IMR-90 (cell line): ENCODE data around the gene PIK3R5. TPM values are rescaled to one million over a fixed set of nuclear protein-coding genes. Genes with fewer than 3 reads are reported as not detected.

Source experiments
- ATAC-seq: fragments of 200-7000 bp; cut with Tn5 transposase; 2 replicates; pipeline ENCODE4 v1.9.1; 2020; ENCODE audit warnings: low read depth, mild to moderate bottlenecking, moderate library complexity
- BruUV-seq: library from RNA; stranded (reverse); fragments of 400-500 nt; replicated peaks from 2 replicates; lab custom pipeline; 2021; lab: Mats Ljungman, UMichigan
- CTCF ChIA-PET: fragments of 300-600 bp; formaldehyde crosslinking; extraction: SDS; loops from one replicate; lab custom pipeline; 2021; ENCODE audit warnings: antibody characterized with exemption; lab: Yijun Ruan, JAX
- POLR2A ChIA-PET: fragments of 300-600 bp; sonication (Branson Sonifier 250); formaldehyde crosslinking; loops from one replicate; lab custom pipeline; 2022; ENCODE audit warnings: antibody characterized with exemption; ENCODE audit not compliant: unreplicated experiment; lab: Charles Lee
- DNase-seq: peaks from one replicate; pipeline ENCODE4 v3.0.0; 2013
- H2AFZ ChIP-seq: replicated peaks from 2 replicates; pipeline ENCODE3; 2013; ENCODE audit warnings: low read length, mild to moderate bottlenecking; ENCODE audit not compliant: poor library complexity
- H2AK5ac ChIP-seq: 2 replicates; pipeline ENCODE4 v1.6.1; 2013; ENCODE audit warnings: low read depth, low read length, inconsistent platforms
- H2AK9ac ChIP-seq: replicated peaks from 2 replicates; pipeline ENCODE3; 2013; ENCODE audit warnings: mild to moderate bottlenecking, low read depth, low read length, moderate library complexity; ENCODE audit not compliant: poor library complexity
- H2BK120ac ChIP-seq: 2 replicates; pipeline ENCODE4 v1.6.1; 2013; ENCODE audit warnings: low read depth, low read length, inconsistent platforms
- H2BK15ac ChIP-seq: 3 replicates; pipeline ENCODE4 v1.6.1; 2013; ENCODE audit warnings: low read depth, low read length, inconsistent platforms
- H2BK20ac ChIP-seq: 2 replicates; pipeline ENCODE4 v1.6.1; 2013; ENCODE audit warnings: low read depth, mild to moderate bottlenecking, inconsistent platforms, low read length, moderate library complexity
- H2BK5ac ChIP-seq: 2 replicates; pipeline ENCODE4 v1.6.1; 2013; ENCODE audit warnings: mild to moderate bottlenecking, low read depth, low read length, inconsistent platforms; ENCODE audit not compliant: poor library complexity, severe bottlenecking
- H3K14ac ChIP-seq: replicated peaks from 2 replicates; pipeline ENCODE4 v1.6.1; 2013; ENCODE audit warnings: low read depth, low read length, inconsistent platforms
- H3K18ac ChIP-seq: 2 replicates; pipeline ENCODE4 v1.6.1; 2013; ENCODE audit warnings: low read depth, low read length, control low read depth
- H3K23ac ChIP-seq: 2 replicates; pipeline ENCODE4 v1.6.1; 2013; ENCODE audit warnings: low read depth, low read length, inconsistent platforms
- H3K27ac ChIP-seq: 2 replicates; pipeline ENCODE4 v1.5.1; 2013; ENCODE audit warnings: mild to moderate bottlenecking, control low read depth, low read length; ENCODE audit not compliant: insufficient read depth
- H3K27me3 ChIP-seq: 2 replicates; pipeline ENCODE4 v1.6.1; 2013; ENCODE audit warnings: low read length; ENCODE audit not compliant: control insufficient read depth, insufficient read depth
- H3K36me3 ChIP-seq: 2 replicates; pipeline ENCODE4 v1.6.1; 2013; ENCODE audit warnings: low read length, mixed read lengths; ENCODE audit not compliant: control insufficient read depth, insufficient read depth
- H3K4ac ChIP-seq: 2 replicates; pipeline ENCODE4 v1.6.1; 2013; ENCODE audit warnings: low read depth, low read length, inconsistent platforms
- H3K4me1 ChIP-seq: 2 replicates; pipeline ENCODE4 v1.6.1; 2013; ENCODE audit warnings: low read length, mixed read lengths; ENCODE audit not compliant: control insufficient read depth, insufficient read depth
- H3K4me2 ChIP-seq: 2 replicates; pipeline ENCODE4 v1.6.1; 2013; ENCODE audit warnings: low read depth, mild to moderate bottlenecking, control low read depth, low read length, moderate library complexity
- H3K4me3 ChIP-seq: 2 replicates; pipeline ENCODE4 v1.5.1; 2013; ENCODE audit warnings: low read depth, mild to moderate bottlenecking, control low read depth, low read length, moderate library complexity; ENCODE audit not compliant: insufficient read depth
- H3K56ac ChIP-seq: 2 replicates; pipeline ENCODE4 v1.6.1; 2013; ENCODE audit warnings: low read length, inconsistent platforms; ENCODE audit not compliant: insufficient read depth; ENCODE audit errors: extremely low read depth
- H3K79me1 ChIP-seq, 2 experiments: 2 replicates each; pipeline ENCODE4 v1.6.1; 2013; ENCODE audit warnings: low read length in 2 of 2, inconsistent platforms in 1 of 2, low read depth in 1 of 2
- H3K9ac ChIP-seq: 2 replicates; pipeline ENCODE4 v1.6.1; 2013; ENCODE audit warnings: low read depth, low read length, control low read depth
- H3K9me1 ChIP-seq: 2 replicates; pipeline ENCODE4 v1.6.1; 2013; ENCODE audit warnings: low read length, inconsistent platforms; ENCODE audit not compliant: insufficient read depth
- H3K9me3 ChIP-seq: 2 replicates; pipeline ENCODE4 v1.6.1; 2013; ENCODE audit warnings: low read length; ENCODE audit not compliant: control insufficient read depth, insufficient read depth
- H4K20me1 ChIP-seq: 2 replicates; pipeline ENCODE4 v1.6.1; 2013; ENCODE audit warnings: low read length, inconsistent platforms; ENCODE audit not compliant: insufficient read depth
- H4K5ac ChIP-seq: 2 replicates; pipeline ENCODE4 v1.6.1; 2013; ENCODE audit warnings: mild to moderate bottlenecking, low read depth, low read length, control low read depth
- H4K8ac ChIP-seq, 2 experiments: 2 replicates each; pipeline ENCODE4 v1.6.1; 2013; ENCODE audit warnings: low read depth in 2 of 2, low read length in 2 of 2, control low read depth in 1 of 2, inconsistent platforms in 1 of 2
- H4K91ac ChIP-seq: 2 replicates; pipeline ENCODE4 v1.6.1; 2013; ENCODE audit warnings: low read depth, low read length, inconsistent platforms; ENCODE audit not compliant: insufficient read depth
- BHLHE40 ChIP-seq: fragments of 150-350 bp; IDR thresholded peaks from 2 replicates; pipeline ENCODE4 v1.6.1; 2016; ENCODE audit warnings: mild to moderate bottlenecking, low read depth, low read length
- CEBPB ChIP-seq: IDR thresholded peaks from 2 replicates; pipeline ENCODE4 v1.6.1; 2012; ENCODE audit warnings: low read depth, low read length, improper control_type of control experiment
- CHD1 ChIP-seq: IDR thresholded peaks from 2 replicates; pipeline ENCODE4 v1.6.1; 2012; ENCODE audit warnings: low read depth, low read length, improper control_type of control experiment
- FOS ChIP-seq: fragments of 150-350 bp; IDR thresholded peaks from 2 replicates; pipeline ENCODE4 v1.6.1; 2016; ENCODE audit warnings: low read depth, low read length
- MAFK ChIP-seq: IDR thresholded peaks from 2 replicates; pipeline ENCODE4 v1.6.1; 2012; ENCODE audit warnings: low read depth, low read length, improper control_type of control experiment
- MAZ ChIP-seq: IDR thresholded peaks from 2 replicates; pipeline ENCODE4 v1.6.1; 2012; ENCODE audit warnings: low read depth, mild to moderate bottlenecking, low read length, improper control_type of control experiment, moderate library complexity, borderline replicate concordance
- MXI1 ChIP-seq: IDR thresholded peaks from 2 replicates; pipeline ENCODE4 v1.6.1; 2012; ENCODE audit warnings: low read depth, mild to moderate bottlenecking, low read length, moderate library complexity, borderline replicate concordance
- NFE2L2 ChIP-seq: fragments of 150-350 bp; IDR thresholded peaks from 2 replicates; pipeline ENCODE4 v1.6.1; 2016; ENCODE audit warnings: low read depth, mild to moderate bottlenecking, low read length
- POLR2A ChIP-seq: IDR thresholded peaks from 2 replicates; pipeline ENCODE4 v1.6.1; 2012; ENCODE audit warnings: mild to moderate bottlenecking, low read depth, low read length
- RAD21 ChIP-seq: IDR thresholded peaks from 2 replicates; pipeline ENCODE4 v1.6.1; 2012; ENCODE audit warnings: low read length, improper control_type of control experiment
- RCOR1 ChIP-seq: IDR thresholded peaks from 2 replicates; pipeline ENCODE4 v1.6.1; 2012; ENCODE audit warnings: mild to moderate bottlenecking, low read length, improper control_type of control experiment; ENCODE audit not compliant: insufficient replicate concordance
- RFX5 ChIP-seq: IDR thresholded peaks from 2 replicates; pipeline ENCODE4 v1.8.0; 2012; ENCODE audit warnings: low read depth, mild to moderate bottlenecking, low read length, moderate library complexity
- SMC3 ChIP-seq: fragments of 150-350 bp; IDR thresholded peaks from 2 replicates; pipeline ENCODE4 v1.6.1; 2016; ENCODE audit warnings: low read depth, mild to moderate bottlenecking, antibody characterized with exemption, low read length, moderate library complexity
- WGBS, 2 experiments: methylation state at CpG; one replicate each; pipeline versions ENCODE4 v1.1.5 to v1.1.7; 2013; ENCODE audit warnings: missing lambda C conversion rate in 2 of 2; ENCODE audit not compliant: insufficient read length in 1 of 2; ENCODE audit errors: extremely low coverage in 2 of 2; 5-methylcytosine and 5-hydroxymethylcytosine counted together
- dilution Hi-C: fragments of 300-500 bp; cut with HindIII; formaldehyde crosslinking; loops from one replicate; pipeline ENCODE4 v1.14.3; 2018; ENCODE audit warnings: low sequenced_read_pairs; ENCODE audit not compliant: unreplicated experiment
- in situ Hi-C: fragments of 300-500 bp; cut with MboI; formaldehyde crosslinking; loops from 3 replicates; pipeline ENCODE4 v1.14.3; 2019; ENCODE audit warnings: low sequenced_read_pairs, inconsistent platforms, mixed read lengths
- intact Hi-C: fragments of 100-400 bp; cut with micrococcal nuclease; formaldehyde crosslinking; loops from 2 replicates; pipeline ENCODE4 v1.10.0; 2022
- polyA plus RNA-seq, 3 experiments: library from polyadenylated mRNA; depleted of rRNA; stranded (reverse); fragments of >200 nt; gene quantifications; 2 replicates each; pipeline ENCODE4 v1.2.3, GENCODE V29; 2012; ENCODE audit warnings: low replicate concordance in 1 of 3
- total RNA-seq: library from RNA; depleted of rRNA; stranded (reverse); fragments of >200 nt; gene quantifications from 2 replicates; pipeline ENCODE4 v1.2.3, GENCODE V29; 2012
- TF ChIP-seq, protein P1 (sequence below): fragments of 150-350 bp; IDR thresholded peaks from 2 replicates; pipeline ENCODE4 v1.6.1; 2017; ENCODE audit warnings: mild to moderate bottlenecking, antibody characterized with exemption, low read length, low read depth
- TF ChIP-seq, protein P2 (sequence below): conservative IDR thresholded peaks from 2 replicates; pipeline ENCODE4 v1.5.1; 2012; ENCODE audit warnings: mild to moderate bottlenecking, low read depth, low read length, improper control_type of control experiment
- TF ChIP-seq, protein P3 (sequence below): fragments of 150-350 bp; IDR thresholded peaks from 2 replicates; pipeline ENCODE4 v1.6.1; 2016; ENCODE audit warnings: low read depth, mild to moderate bottlenecking, low read length, moderate library complexity, borderline replicate concordance

The PIK3R5 gene
- total and polyA plus RNA-seq, 2 of the 4 experiments (the other 2 are of a cell fraction): not detected

DNA sequence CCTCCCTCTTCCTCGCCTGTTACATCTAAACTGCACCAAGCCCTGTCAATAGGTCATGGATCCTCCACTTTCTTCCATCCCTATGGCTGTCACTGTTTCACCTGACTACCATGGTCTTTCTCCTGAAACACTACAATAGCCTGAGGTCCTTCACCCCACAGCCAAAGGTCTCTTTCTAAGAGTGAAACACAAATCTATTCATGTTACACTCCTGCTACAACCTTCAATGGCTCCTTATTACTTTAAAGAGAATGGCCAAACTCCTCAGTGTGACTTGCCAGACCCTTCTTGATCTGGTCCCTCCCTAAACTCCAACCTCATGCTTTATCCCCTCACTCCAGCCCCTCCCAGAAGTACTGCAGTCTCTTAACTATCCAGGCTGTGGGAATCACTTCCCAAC lies 97.4 kb downstream of the PIK3R5 start:
- Histone ChIP-seq H4K20me1 (no peaks in the 10 kb centered on the region), H3K14ac (no peak overlapping the region), H3K56ac (no peak overlapping the region), H2BK120ac (no peak overlapping the region), H3K4me2 (no peak overlapping the region), H3K4me3 (no peak overlapping the region), H2AFZ (no peak overlapping the region), H3K36me3 (no peaks in the 10 kb centered on the region), H4K5ac (no peak overlapping the region), H4K91ac (no peak overlapping the region), H3K79me1 (no peaks in the 10 kb centered on the region), H3K4ac (no peak overlapping the region), H2BK20ac (no peak overlapping the region), H3K18ac (no peak overlapping the region), H3K23ac (no peak overlapping the region), H3K27me3 (peaks cover 3% of the 10 kb centered on the region; the same call in 1 of the 2 replicates), H2BK5ac (no peak overlapping the region), H2AK5ac (no peak overlapping the region), H3K4me1 (no peaks in the 10 kb centered on the region), H3K9ac (no peak overlapping the region), H4K8ac (no peak overlapping the region), H3K9me1 (no peaks in the 10 kb centered on the region), H2AK9ac (no peak overlapping the region), H2BK15ac (no peak overlapping the region), H3K27ac (no peak overlapping the region), H3K9me3 (no peaks in the 10 kb centered on the region)
- dilution Hi-C loops: no loop called here
- ATAC-seq: no peak
- no peak for TF ChIP-seq RFX5
- TF ChIP-seq, protein P1, sequence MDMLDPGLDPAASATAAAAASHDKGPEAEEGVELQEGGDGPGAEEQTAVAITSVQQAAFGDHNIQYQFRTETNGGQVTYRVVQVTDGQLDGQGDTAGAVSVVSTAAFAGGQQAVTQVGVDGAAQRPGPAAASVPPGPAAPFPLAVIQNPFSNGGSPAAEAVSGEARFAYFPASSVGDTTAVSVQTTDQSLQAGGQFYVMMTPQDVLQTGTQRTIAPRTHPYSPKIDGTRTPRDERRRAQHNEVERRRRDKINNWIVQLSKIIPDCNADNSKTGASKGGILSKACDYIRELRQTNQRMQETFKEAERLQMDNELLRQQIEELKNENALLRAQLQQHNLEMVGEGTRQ: no peak
- no peak for TF ChIP-seq NFE2L2
- TF ChIP-seq, protein P2, sequence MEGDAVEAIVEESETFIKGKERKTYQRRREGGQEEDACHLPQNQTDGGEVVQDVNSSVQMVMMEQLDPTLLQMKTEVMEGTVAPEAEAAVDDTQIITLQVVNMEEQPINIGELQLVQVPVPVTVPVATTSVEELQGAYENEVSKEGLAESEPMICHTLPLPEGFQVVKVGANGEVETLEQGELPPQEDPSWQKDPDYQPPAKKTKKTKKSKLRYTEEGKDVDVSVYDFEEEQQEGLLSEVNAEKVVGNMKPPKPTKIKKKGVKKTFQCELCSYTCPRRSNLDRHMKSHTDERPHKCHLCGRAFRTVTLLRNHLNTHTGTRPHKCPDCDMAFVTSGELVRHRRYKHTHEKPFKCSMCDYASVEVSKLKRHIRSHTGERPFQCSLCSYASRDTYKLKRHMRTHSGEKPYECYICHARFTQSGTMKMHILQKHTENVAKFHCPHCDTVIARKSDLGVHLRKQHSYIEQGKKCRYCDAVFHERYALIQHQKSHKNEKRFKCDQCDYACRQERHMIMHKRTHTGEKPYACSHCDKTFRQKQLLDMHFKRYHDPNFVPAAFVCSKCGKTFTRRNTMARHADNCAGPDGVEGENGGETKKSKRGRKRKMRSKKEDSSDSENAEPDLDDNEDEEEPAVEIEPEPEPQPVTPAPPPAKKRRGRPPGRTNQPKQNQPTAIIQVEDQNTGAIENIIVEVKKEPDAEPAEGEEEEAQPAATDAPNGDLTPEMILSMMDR: no peak
- TF ChIP-seq MAFK: no peak
- TF ChIP-seq MXI1: no peak
- no peak for TF ChIP-seq MAZ
- no peak for TF ChIP-seq CHD1
- TF ChIP-seq RAD21: no peak
- TF ChIP-seq BHLHE40: no peak
- TF ChIP-seq POLR2A: no peak
- TF ChIP-seq FOS: no peak
- TF ChIP-seq CEBPB: no peak
- TF ChIP-seq RCOR1: no peak
- TF ChIP-seq, protein P3, sequence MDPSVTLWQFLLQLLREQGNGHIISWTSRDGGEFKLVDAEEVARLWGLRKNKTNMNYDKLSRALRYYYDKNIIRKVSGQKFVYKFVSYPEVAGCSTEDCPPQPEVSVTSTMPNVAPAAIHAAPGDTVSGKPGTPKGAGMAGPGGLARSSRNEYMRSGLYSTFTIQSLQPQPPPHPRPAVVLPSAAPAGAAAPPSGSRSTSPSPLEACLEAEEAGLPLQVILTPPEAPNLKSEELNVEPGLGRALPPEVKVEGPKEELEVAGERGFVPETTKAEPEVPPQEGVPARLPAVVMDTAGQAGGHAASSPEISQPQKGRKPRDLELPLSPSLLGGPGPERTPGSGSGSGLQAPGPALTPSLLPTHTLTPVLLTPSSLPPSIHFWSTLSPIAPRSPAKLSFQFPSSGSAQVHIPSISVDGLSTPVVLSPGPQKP: no peak
- no peak for TF ChIP-seq SMC3
- POLR2A ChIA-PET: no interaction called here
- no TSS peak for BruUV-seq
- CTCF ChIA-PET: no interaction called here
- DNase-seq: no peak
- intact Hi-C loops: no loop called here
- 60% methylated on average over 1 of the region's 1 CpG; no CpG with 5 or more reads in 1 of the 2 experiments for WGBS, 2 experiments
- in situ Hi-C loops: no loop called here
